Activated CD4-positive, alpha-beta T cell treated with anti-CD3 and anti-CD28 coated beads, Interleukin-2, amount 50 U/mL, for 16 hours (primary cell): Measurements from ENCODE around the gene ASCC3.
"Not testable (repeated sequence)": the region's sequence is repeated elsewhere in the genome, so short reads cannot be mapped to it uniquely, and the experiment has no call there.

ENCODE experiments used
- DNase-seq: peaks from one replicate; pipeline ENCODE4 v3.0.0-alpha.2; 2020

The ASCC3 gene

GRCh38 chr6:100886076-100886475 lies 4.9 kb upstream of the ASCC3 start:
- DNase-seq: no peak

GRCh38 chr6:100883347-100883746 lies 2.2 kb upstream of the ASCC3 start:
- DNase-seq: no peak

- no peak for DNase-seq
These were observed 545 bp upstream of the ASCC3 start for GRCh38 chr6:100881707-100882040.

- DNase-seq: peak; percentile 29
These were observed 828 bp downstream of the ASCC3 start for GRCh38 chr6:100880149-100880852.

GRCh38 chr6:100879317-100879716 lies 1.8 kb downstream of the ASCC3 start:
- DNase-seq: no peak

- no peak for DNase-seq
These were observed 3.3 kb downstream of the ASCC3 start for GRCh38 chr6:100877851-100878250.

- DNase-seq: no peak
These were observed 4.9 kb downstream of the ASCC3 start for GRCh38 chr6:100876251-100876650.

- DNase-seq: no peak
These were observed 15.6 kb downstream of the ASCC3 start for GRCh38 chr6:100865525-100865924.

GRCh38 chr6:100862063-100862462 lies 19.1 kb downstream of the ASCC3 start:
- DNase-seq: no peak

GRCh38 chr6:100856146-100856545 lies 25.0 kb downstream of the ASCC3 start:
- DNase-seq: no peak

GRCh38 chr6:100851819-100852218 lies 29.3 kb downstream of the ASCC3 start:
- DNase-seq: no peak

GRCh38 chr6:100850174-100850573 lies 31.0 kb downstream of the ASCC3 start:
- peak; percentile 6 for DNase-seq

- DNase-seq: no peak
These were observed 34.9 kb downstream of the ASCC3 start for GRCh38 chr6:100846276-100846675.

GRCh38 chr6:100845676-100846075 lies 35.5 kb downstream of the ASCC3 start:
- no peak for DNase-seq

- DNase-seq: no peak
These were observed 41.7 kb downstream of the ASCC3 start for GRCh38 chr6:100839419-100839818.

- DNase-seq: no peak
These were observed 43.1 kb downstream of the ASCC3 start for GRCh38 chr6:100838011-100838410.

- DNase-seq: no peak
These were observed 47.1 kb downstream of the ASCC3 start for GRCh38 chr6:100833972-100834574.

GRCh38 chr6:100829077-100829595 lies 52.0 kb downstream of the ASCC3 start:
- DNase-seq: not testable (repeated sequence)

GRCh38 chr6:100823041-100823440 lies 58.1 kb downstream of the ASCC3 start:
- no peak for DNase-seq

GRCh38 chr6:100818066-100818465 lies 63.1 kb downstream of the ASCC3 start:
- DNase-seq: no peak

GRCh38 chr6:100810015-100810414 lies 71.1 kb downstream of the ASCC3 start:
- DNase-seq: no peak

GRCh38 chr6:100809346-100809745 lies 71.8 kb downstream of the ASCC3 start:
- DNase-seq: no peak

- no peak for DNase-seq
These were observed 72.4 kb downstream of the ASCC3 start for GRCh38 chr6:100808638-100809275.

- DNase-seq: no peak
These were observed 74.8 kb downstream of the ASCC3 start for GRCh38 chr6:100806296-100806695.
